K562 (cell line): ENCODE data around the gene PGAP2. TPM values are rescaled to one million over a fixed set of nuclear protein-coding genes. Genes with fewer than 3 reads are reported as not detected.

Experiments used
- MAZ ChIP-seq, 2 experiments: fragments of 450-650 bp in 1 of 2; sonication (generic) in 1 of 2; formaldehyde crosslinking; IDR thresholded peaks in 1 of 2; conservative IDR thresholded peaks in 1 of 2; 2 replicates each; pipeline versions ENCODE4 v1.4.0 to v1.5.0; 2020; ENCODE audit warnings: mild to moderate bottlenecking in 1 of 2, missing genetic modification reagents in 1 of 2
- MED1 ChIP-seq: sonication (generic); formaldehyde crosslinking; IDR thresholded peaks from 2 replicates; pipeline ENCODE4 v1.8.1; 2023; ENCODE audit warnings: missing genetic modification reagents, borderline replicate concordance
- NCOA2 ChIP-seq, 2 experiments: fragments of 450-650 bp; IDR thresholded peaks; 2 replicates each; pipeline ENCODE4 v1.6.1; 2018; ENCODE audit warnings: mild to moderate bottlenecking in 2 of 2, moderate library complexity in 1 of 2; ENCODE audit not compliant: partially characterized antibody in 2 of 2
- TAL1 ChIP-seq: fragments of 450-650 bp; IDR thresholded peaks from 2 replicates; pipeline ENCODE4 v1.6.1; 2016; ENCODE audit warnings: mild to moderate bottlenecking
- TEAD2 ChIP-seq: fragments of 450-650 bp; IDR thresholded peaks from 2 replicates; pipeline ENCODE4 v1.6.1; 2016; ENCODE audit warnings: missing genetic modification characterization, control low read depth, missing compliant biosample characterization
- TGIF2 ChIP-seq: sonication (generic); formaldehyde crosslinking; IDR thresholded peaks from 2 replicates; pipeline ENCODE4 v1.8.1; 2022; ENCODE audit warnings: mild to moderate bottlenecking, missing genetic modification reagents, moderate library complexity
- ZNF274 ChIP-seq: IDR thresholded peaks from 2 replicates; pipeline ENCODE4 v1.6.1; 2011; ENCODE audit warnings: low read depth, mild to moderate bottlenecking, low read length, moderate library complexity, borderline replicate concordance
- polyA plus RNA-seq, 8 experiments: library from polyadenylated mRNA; depleted of rRNA in 4 of 8; stranded (reverse) in 5 of 8; unstranded in 3 of 8; fragments of >200 nt; fragmentation: Nextera tagmentation in 2 of 8; fragmentation: Illumina TruSeq in 1 of 8; extraction: Ambion mirVana in 2 of 8; extraction: Trizol in 1 of 8; gene quantifications; 2 replicates each; pipeline versions ENCODE4 v1.2.1 to v1.2.3, GENCODE V29; 2011 to 2014; ENCODE audit warnings: inconsistent platforms in 1 of 8, missing spikeins in 1 of 8
- total RNA-seq, 7 experiments: library from RNA; depleted of rRNA in 6 of 7; stranded (reverse); fragments of >200 nt in 6 of 7; fragmentation: Illumina TruSeq in 2 of 7; extraction: Trizol in 2 of 7; gene quantifications; 2 replicates each; pipeline versions ENCODE4 v1.2.1 to v1.2.3, GENCODE V29; 2011 to 2021; ENCODE audit warnings: low replicate concordance in 1 of 7
- TF ChIP-seq, protein P1 (sequence below): fragments of 450-650 bp; IDR thresholded peaks from 2 replicates; pipeline ENCODE4 v1.6.1; 2016; ENCODE audit warnings: mild to moderate bottlenecking, moderate library complexity
- TF ChIP-seq, protein P2 (sequence below): fragments of 250-450 bp; sonication (Bioruptor Pico); IDR thresholded peaks from 2 replicates; pipeline ENCODE4 v1.8.0; 2021; ENCODE audit warnings: borderline replicate concordance, mild to moderate bottlenecking, moderate library complexity; ENCODE audit not compliant: poor library complexity, severe bottlenecking
- TF ChIP-seq, protein P3 (sequence below): IDR thresholded peaks from 3 replicates; pipeline ENCODE4 v1.6.1; 2011; ENCODE audit warnings: borderline replicate concordance, mild to moderate bottlenecking; ENCODE audit not compliant: insufficient read length, insufficient read depth

PGAP2 gene
- total and polyA plus RNA-seq, 9 of the 15 experiments (the other 6 are each of a cell fraction or from before 2014, with no cell fraction given), result 17.9 to 47.2 (median 33.7) TPM

DNA sequence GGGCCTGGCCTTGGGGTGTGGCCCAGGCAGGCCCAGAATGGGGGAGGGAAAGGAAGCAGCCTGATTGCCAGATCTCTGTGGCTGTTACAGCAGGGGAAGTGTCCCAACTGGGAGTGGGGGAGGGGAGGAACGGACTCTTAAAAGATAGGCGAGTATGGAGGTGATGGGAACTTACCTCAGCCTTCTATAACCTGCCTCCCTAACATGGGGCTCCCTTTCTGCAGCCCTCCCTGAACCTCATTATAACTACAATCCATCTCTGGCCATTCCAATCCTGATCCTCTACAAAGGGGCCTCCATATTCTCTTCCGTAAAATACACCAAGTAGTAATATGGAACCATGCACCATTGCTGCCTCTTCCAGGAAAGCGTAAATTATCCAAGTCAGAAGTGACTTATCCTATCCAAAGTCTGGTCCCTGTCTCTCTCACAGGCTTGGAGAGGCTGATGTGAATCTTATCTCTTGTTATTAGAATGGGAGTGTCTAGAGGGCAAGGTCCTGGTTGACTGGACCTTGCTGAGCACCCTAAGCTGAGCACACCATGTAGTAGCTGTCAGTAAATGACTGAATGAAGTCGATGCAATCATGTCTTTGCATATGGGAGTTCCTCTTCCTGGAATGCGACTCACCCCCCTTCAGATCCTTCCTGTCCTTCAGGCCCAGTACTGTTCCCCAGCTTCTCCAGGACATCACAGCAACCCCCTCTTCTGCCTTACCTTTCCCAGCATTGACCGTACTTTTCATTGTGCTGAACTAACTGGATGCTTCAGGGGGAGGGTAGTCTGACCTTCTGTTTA lies 26.5 kb downstream of the PGAP2 start (continued):
- TF ChIP-seq, protein P1, sequence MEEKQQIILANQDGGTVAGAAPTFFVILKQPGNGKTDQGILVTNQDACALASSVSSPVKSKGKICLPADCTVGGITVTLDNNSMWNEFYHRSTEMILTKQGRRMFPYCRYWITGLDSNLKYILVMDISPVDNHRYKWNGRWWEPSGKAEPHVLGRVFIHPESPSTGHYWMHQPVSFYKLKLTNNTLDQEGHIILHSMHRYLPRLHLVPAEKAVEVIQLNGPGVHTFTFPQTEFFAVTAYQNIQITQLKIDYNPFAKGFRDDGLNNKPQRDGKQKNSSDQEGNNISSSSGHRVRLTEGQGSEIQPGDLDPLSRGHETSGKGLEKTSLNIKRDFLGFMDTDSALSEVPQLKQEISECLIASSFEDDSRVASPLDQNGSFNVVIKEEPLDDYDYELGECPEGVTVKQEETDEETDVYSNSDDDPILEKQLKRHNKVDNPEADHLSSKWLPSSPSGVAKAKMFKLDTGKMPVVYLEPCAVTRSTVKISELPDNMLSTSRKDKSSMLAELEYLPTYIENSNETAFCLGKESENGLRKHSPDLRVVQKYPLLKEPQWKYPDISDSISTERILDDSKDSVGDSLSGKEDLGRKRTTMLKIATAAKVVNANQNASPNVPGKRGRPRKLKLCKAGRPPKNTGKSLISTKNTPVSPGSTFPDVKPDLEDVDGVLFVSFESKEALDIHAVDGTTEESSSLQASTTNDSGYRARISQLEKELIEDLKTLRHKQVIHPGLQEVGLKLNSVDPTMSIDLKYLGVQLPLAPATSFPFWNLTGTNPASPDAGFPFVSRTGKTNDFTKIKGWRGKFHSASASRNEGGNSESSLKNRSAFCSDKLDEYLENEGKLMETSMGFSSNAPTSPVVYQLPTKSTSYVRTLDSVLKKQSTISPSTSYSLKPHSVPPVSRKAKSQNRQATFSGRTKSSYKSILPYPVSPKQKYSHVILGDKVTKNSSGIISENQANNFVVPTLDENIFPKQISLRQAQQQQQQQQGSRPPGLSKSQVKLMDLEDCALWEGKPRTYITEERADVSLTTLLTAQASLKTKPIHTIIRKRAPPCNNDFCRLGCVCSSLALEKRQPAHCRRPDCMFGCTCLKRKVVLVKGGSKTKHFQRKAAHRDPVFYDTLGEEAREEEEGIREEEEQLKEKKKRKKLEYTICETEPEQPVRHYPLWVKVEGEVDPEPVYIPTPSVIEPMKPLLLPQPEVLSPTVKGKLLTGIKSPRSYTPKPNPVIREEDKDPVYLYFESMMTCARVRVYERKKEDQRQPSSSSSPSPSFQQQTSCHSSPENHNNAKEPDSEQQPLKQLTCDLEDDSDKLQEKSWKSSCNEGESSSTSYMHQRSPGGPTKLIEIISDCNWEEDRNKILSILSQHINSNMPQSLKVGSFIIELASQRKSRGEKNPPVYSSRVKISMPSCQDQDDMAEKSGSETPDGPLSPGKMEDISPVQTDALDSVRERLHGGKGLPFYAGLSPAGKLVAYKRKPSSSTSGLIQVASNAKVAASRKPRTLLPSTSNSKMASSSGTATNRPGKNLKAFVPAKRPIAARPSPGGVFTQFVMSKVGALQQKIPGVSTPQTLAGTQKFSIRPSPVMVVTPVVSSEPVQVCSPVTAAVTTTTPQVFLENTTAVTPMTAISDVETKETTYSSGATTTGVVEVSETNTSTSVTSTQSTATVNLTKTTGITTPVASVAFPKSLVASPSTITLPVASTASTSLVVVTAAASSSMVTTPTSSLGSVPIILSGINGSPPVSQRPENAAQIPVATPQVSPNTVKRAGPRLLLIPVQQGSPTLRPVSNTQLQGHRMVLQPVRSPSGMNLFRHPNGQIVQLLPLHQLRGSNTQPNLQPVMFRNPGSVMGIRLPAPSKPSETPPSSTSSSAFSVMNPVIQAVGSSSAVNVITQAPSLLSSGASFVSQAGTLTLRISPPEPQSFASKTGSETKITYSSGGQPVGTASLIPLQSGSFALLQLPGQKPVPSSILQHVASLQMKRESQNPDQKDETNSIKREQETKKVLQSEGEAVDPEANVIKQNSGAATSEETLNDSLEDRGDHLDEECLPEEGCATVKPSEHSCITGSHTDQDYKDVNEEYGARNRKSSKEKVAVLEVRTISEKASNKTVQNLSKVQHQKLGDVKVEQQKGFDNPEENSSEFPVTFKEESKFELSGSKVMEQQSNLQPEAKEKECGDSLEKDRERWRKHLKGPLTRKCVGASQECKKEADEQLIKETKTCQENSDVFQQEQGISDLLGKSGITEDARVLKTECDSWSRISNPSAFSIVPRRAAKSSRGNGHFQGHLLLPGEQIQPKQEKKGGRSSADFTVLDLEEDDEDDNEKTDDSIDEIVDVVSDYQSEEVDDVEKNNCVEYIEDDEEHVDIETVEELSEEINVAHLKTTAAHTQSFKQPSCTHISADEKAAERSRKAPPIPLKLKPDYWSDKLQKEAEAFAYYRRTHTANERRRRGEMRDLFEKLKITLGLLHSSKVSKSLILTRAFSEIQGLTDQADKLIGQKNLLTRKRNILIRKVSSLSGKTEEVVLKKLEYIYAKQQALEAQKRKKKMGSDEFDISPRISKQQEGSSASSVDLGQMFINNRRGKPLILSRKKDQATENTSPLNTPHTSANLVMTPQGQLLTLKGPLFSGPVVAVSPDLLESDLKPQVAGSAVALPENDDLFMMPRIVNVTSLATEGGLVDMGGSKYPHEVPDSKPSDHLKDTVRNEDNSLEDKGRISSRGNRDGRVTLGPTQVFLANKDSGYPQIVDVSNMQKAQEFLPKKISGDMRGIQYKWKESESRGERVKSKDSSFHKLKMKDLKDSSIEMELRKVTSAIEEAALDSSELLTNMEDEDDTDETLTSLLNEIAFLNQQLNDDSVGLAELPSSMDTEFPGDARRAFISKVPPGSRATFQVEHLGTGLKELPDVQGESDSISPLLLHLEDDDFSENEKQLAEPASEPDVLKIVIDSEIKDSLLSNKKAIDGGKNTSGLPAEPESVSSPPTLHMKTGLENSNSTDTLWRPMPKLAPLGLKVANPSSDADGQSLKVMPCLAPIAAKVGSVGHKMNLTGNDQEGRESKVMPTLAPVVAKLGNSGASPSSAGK, result no peak
- TF ChIP-seq ZNF274 (no peak), MAZ (CRISPR knock-in tag; conservative IDR thresholded peaks at IDR 0.05 in 1 of 2, IDR thresholded peaks at IDR 0.05 in 1 of 2) (peak in 1 of 2 experiments; percentile 53; a peak in 3 of 4 replicates), NCOA2 (IDR thresholded peaks at IDR 0.05; ENCODE audit: partially characterized antibody in 2 of 2) (no peak), MED1 (no peak), TEAD2 (tag) (no peak), TAL1 (peak; percentile 52), TGIF2 (CRISPR knock-in tag) (no peak)
- TF ChIP-seq, protein P2, sequence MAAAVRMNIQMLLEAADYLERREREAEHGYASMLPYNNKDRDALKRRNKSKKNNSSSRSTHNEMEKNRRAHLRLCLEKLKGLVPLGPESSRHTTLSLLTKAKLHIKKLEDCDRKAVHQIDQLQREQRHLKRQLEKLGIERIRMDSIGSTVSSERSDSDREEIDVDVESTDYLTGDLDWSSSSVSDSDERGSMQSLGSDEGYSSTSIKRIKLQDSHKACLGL (CRISPR knock-in tag), result no peak
- TF ChIP-seq, protein P3, sequence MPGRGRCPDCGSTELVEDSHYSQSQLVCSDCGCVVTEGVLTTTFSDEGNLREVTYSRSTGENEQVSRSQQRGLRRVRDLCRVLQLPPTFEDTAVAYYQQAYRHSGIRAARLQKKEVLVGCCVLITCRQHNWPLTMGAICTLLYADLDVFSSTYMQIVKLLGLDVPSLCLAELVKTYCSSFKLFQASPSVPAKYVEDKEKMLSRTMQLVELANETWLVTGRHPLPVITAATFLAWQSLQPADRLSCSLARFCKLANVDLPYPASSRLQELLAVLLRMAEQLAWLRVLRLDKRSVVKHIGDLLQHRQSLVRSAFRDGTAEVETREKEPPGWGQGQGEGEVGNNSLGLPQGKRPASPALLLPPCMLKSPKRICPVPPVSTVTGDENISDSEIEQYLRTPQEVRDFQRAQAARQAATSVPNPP, result no peak
